Measurements from ENCODE around the gene WNK2. TPM values are rescaled to one million over a fixed set of nuclear protein-coding genes. Genes with fewer than 3 reads are reported as not detected.
A peak's percentile ranks its signal among the peaks of the same experiment; 100 is the strongest.

WNK2 gene
- total RNA-seq, 1 donor from 2014 or later = 2.7 TPM

DNA sequence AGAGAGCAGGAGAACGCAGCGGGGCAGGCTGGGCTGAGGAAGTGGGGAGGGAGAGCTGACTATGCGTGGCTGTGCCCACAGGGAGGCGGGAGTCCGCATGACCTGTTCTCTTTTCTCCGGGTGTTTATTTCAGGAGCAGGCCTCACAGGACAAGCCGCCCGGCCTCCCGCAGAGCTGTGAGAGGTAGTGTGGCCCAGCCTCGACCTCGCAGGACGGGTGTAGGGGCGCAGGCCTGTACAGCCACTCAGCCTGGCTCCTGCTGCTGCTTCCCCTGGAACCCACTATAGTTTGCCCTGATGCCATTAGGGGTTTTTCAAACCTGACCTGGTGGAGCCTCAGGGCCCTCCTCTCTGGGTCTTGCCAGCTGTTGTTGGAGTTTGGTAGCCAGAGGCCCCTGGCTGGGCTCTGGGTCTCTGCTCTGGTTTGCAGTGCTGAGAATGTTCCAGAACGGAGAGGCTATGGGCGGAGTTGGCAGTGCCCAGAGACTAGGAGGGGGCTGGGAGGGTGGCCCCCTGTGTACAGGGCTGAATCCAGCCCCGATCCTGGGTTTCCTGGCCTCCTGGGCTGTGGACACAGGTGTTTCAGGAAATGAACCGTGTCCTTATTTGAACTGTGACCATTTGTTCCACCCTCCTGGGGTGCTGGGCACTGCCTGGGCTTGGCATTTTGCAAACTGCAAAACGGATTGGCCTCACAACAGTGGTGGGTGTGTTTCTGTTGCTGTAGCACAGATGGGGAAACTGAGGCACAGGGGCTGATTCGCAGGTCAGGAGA is 78.8 kb downstream of the WNK2 start:
- DNase-seq = no peak
- no peaks in the 10 kb centered on the region for H3K4me1 Mint-ChIP-seq
- H3K27me3 Mint-ChIP-seq = no peaks in the 10 kb centered on the region
- H3K9me3 Mint-ChIP-seq = no peaks in the 10 kb centered on the region
- H3K36me3 Mint-ChIP-seq (ENCODE audit: low read depth) = no peaks in the 10 kb centered on the region
- no peak overlapping the region for H3K27ac Mint-ChIP-seq
- no peak overlapping the region for H3K4me3 Mint-ChIP-seq
- intact Hi-C loops (cut with micrococcal nuclease) = no loop called here

DNA sequence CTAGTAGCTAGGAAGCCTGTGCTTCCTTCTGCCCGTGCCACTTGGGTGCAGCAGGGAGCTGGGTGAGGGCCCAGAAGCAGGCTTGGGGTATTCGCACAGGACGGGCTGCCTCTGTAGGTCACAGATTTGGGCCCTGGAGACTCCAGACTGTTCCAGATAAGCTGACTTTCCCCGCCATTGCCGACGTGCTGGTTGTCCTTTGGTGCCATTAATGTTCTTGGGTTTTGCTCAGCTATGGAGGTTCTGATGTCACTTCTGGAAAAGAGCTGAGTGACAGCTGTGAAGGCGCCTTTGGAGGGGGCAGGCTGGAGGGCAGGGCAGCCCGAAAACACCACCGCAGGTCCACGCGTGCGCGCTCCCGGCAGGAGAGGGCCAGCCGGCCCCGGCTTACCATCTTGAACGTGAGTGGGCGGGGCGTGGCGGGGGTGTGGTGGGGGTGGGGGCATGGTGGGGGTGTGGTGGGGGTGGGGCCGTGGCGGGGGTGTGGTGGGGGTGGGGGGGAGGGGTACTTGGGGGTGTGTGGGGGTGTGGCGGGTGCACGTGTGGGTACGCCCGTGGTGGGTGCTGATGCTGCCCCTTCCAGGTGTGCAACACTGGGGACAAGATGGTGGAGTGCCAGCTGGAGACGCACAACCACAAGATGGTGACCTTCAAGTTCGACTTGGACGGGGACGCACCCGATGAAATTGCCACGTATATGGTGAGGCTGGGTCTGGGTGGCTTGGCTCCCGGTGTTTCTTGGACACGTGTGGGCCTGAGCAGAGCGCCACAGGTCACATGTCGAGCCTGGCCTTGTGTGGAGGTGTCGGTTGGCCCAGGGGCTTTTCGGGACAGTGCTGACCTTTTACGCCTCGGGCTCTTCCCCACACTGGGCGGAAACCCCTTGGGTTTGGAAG is 79.6 kb downstream of the WNK2 start:
- Mint-ChIP-seq H3K27me3 (no peaks in the 10 kb centered on the region), H3K36me3 (ENCODE audit: low read depth) (no peaks in the 10 kb centered on the region), H3K4me1 (peaks cover 2% of the 10 kb centered on the region), H3K9me3 (no peaks in the 10 kb centered on the region), H3K27ac (no peak overlapping the region), H3K4me3 (no peak overlapping the region)
- intact Hi-C loops (cut with micrococcal nuclease) = no loop called here
- no peak for DNase-seq

DNA sequence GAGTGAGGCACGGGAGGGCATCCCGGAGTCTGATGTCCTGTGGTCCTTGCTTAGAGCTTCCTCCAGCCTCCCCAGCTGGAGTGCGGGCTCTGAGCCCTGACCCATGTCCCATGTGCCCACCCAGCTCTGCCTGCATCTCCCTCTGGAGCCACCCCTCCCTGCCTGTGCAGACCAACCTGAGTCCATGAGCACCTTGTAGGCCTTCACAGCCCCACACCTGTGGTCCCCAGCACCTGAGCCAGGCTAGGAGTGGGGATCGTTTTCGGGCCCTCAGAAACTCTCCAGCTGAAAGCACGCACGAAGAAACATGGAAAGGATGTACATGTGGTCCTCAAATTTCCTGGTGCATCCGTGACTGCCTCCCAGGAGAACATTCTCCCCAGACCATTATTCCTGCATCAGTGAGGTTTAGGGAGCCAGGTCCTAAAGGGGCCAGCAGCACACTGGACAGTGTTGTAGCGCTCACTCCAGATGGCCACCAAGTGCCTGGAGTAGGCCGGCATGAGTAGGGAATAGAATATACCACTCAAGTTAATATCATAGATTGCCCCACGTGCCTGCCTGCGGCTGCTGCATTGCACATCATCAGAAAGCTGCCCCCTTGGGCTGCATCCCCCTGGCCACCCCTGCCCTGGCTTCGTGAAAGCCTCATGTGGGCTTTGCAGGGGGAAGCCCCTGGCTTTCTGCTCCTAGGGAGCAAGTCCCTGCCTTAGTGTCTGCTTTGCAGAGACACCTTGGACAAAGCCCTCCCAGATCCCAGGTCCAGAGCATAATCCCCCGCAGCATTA is 80.6 kb downstream of the WNK2 start:
- intact Hi-C loops (cut with micrococcal nuclease) = no loop called here
- H3K9me3 Mint-ChIP-seq = no peaks in the 10 kb centered on the region
- no peaks in the 10 kb centered on the region for H3K27me3 Mint-ChIP-seq
- peaks cover 7% of the 10 kb centered on the region for H3K4me1 Mint-ChIP-seq
- H3K4me3 Mint-ChIP-seq = no peak overlapping the region
- no peak for DNase-seq
- H3K27ac Mint-ChIP-seq = no peak overlapping the region
- no peaks in the 10 kb centered on the region for H3K36me3 Mint-ChIP-seq (ENCODE audit: low read depth)

DNA sequence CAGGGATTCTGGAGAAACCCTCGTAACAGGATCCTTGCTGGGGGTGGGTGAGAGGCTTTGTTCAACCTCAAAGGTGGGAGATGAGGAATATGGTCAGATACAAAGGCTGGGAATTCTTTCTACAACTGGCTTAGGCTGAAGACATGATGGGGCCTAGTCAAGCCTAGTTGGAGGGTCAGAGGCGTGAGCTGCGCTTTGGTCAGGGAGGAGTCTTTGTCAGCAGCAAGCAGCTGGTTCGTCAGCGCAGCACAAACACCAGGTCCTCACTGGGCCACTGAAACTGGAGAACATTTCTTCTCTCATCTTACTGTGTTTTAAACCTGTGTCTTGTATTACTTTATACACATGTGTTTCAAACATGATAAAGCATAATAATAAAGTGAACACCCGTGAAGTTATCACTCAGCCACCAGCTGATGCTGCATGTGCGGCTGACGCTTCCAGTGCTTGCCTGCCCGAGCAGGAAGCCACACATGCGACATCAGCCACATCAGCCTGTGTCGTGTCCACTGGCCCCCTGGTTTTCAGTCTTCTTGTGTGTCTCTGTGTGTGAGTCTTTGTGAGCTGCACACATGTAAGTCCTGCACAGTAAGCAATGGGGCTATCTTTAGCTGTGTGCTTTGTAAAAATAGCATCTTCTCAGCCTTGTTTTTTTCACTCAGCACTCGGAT is 81.5 kb downstream of the WNK2 start:
- no peak overlapping the region for H3K27ac Mint-ChIP-seq
- intact Hi-C loops (cut with micrococcal nuclease) = no loop called here
- DNase-seq = no peak
- no peak overlapping the region for H3K4me3 Mint-ChIP-seq
- H3K9me3 Mint-ChIP-seq = no peaks in the 10 kb centered on the region
- H3K27me3 Mint-ChIP-seq = peaks cover 3% of the 10 kb centered on the region
- H3K36me3 Mint-ChIP-seq (ENCODE audit: low read depth) = no peaks in the 10 kb centered on the region
- H3K4me1 Mint-ChIP-seq = peaks cover 7% of the 10 kb centered on the region

DNA sequence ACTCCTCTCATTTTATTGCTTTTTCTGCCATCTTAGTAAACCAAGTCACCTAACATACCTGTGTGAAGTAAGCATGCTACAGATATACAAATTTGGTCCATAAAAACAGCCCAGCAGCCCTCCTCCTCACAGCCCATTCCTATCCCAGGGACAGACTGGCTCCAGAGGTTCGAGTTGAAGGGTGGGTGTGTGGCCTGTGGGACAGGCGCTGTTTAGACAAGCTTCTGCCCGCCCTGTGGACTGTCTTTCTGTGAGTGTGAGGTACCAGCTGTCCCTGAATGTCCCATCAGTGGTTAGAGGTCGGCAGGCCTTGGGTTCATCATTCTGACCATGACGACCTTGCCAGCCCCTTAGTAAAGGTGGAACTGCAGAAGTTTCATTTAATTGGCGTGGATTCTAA is 82.0 kb downstream of the WNK2 start:
- DNase-seq = no peak
- H3K4me3 Mint-ChIP-seq = no peak overlapping the region
- peaks cover 6% of the 10 kb centered on the region for H3K27me3 Mint-ChIP-seq
- H3K36me3 Mint-ChIP-seq (ENCODE audit: low read depth) = no peaks in the 10 kb centered on the region
- peaks cover 7% of the 10 kb centered on the region for H3K4me1 Mint-ChIP-seq
- no peak overlapping the region for H3K27ac Mint-ChIP-seq
- intact Hi-C loops (cut with micrococcal nuclease) = no loop called here
- no peaks in the 10 kb centered on the region for H3K9me3 Mint-ChIP-seq

DNA sequence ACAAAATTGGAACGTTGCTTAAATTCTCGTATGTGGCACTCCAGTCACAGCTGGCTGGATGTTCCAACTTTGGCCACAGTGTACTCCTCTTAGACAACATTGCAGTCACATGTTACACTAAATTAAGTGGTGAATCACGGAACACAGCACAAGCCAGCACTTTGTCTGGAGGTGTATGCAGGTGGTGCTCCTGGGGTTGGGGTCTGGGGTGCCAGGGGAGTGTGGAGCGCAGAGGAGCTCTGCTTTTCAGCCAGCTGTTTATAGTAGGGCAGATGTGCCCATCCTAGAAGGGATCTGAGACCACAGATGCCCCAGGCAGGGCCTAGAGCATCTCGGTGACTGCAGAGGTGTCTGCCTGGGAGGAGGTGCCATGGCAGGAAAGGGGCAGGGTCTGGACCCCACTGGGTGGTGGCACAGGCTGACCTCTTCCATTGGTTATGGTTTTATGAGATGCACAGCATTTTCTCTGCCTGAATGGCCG is 82.6 kb downstream of the WNK2 start:
- intact Hi-C loops (cut with micrococcal nuclease) = no loop called here
- no peaks in the 10 kb centered on the region for H3K36me3 Mint-ChIP-seq (ENCODE audit: low read depth)
- H3K4me1 Mint-ChIP-seq = peaks cover 7% of the 10 kb centered on the region
- H3K4me3 Mint-ChIP-seq = no peak overlapping the region
- no peak for DNase-seq
- peaks cover 9% of the 10 kb centered on the region for H3K27me3 Mint-ChIP-seq
- H3K9me3 Mint-ChIP-seq = no peaks in the 10 kb centered on the region
- H3K27ac Mint-ChIP-seq = no peak overlapping the region

DNA sequence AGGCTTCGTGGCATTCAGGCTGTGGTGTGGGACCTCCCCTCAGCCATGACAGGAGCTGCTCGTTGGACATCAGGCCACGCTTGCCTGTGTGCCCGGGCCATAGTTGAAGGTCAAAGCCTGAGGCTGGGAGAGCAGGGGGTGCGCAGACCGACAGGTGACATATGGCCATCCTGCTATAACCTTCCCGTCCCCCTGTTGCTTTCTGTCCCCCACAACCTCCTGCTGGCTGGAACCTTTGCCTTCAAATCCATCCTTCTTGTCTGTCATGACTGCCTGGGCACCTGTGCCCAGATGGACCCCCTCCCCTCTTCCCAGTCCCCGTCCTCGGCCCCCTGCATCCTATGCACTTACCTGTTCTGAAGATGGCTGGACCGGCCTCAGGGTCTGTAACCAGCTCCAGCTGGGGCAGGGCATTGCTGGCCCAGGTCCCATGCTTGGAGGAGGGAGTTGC is 83.2 kb downstream of the WNK2 start:
- no peak overlapping the region for H3K4me3 Mint-ChIP-seq
- H3K27me3 Mint-ChIP-seq = peaks cover 14% of the 10 kb centered on the region
- no peak overlapping the region for H3K27ac Mint-ChIP-seq
- intact Hi-C loops (cut with micrococcal nuclease) = no loop called here
- H3K9me3 Mint-ChIP-seq = peaks cover 4% of the 10 kb centered on the region
- no peak for DNase-seq
- no peaks in the 10 kb centered on the region for H3K36me3 Mint-ChIP-seq (ENCODE audit: low read depth)
- peaks cover 7% of the 10 kb centered on the region for H3K4me1 Mint-ChIP-seq

DNA sequence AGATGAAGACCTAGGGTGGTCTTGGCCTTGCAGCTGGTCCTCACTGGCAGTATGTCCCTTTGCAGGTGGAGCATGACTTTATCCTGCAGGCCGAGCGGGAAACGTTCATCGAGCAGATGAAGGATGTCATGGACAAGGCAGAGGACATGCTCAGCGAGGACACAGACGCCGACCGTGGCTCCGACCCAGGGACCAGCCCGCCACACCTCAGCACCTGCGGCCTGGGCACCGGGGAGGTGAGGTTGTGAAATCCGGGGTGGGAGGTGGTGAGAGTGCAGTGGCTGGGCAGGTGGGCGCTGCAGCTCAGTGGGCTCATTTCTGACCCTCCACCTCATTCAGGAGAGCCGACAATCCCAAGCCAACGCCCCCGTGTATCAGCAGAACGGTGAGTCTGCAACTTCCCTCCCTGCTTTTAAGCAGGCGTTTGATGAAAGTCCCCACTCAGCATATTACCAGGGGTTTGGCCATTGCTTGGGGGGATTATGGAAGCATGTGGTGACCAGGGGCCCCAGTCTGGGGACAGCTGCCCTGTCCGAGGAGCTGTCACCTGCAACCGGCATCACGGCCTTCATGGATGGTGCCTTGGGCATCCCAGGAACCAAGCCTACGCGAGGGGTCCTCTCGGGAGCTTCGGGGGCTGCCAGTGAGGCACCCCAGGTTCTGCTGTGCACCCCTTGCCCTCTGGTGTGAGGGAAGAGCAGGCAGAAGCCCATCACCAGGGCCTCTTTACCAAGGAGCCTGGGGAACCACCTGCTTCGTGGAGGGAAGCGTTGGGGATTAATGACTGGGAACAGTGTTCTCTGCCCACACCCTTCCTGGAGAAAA is 84.0 kb downstream of the WNK2 start:
- H3K27ac Mint-ChIP-seq = no peak overlapping the region
- H3K36me3 Mint-ChIP-seq (ENCODE audit: low read depth) = no peaks in the 10 kb centered on the region
- no peak overlapping the region for H3K4me3 Mint-ChIP-seq
- H3K27me3 Mint-ChIP-seq = peaks cover 14% of the 10 kb centered on the region
- H3K9me3 Mint-ChIP-seq = peaks cover 4% of the 10 kb centered on the region
- intact Hi-C loops (cut with micrococcal nuclease) = no loop called here
- no peak for DNase-seq
- H3K4me1 Mint-ChIP-seq = peaks cover 7% of the 10 kb centered on the region

DNA sequence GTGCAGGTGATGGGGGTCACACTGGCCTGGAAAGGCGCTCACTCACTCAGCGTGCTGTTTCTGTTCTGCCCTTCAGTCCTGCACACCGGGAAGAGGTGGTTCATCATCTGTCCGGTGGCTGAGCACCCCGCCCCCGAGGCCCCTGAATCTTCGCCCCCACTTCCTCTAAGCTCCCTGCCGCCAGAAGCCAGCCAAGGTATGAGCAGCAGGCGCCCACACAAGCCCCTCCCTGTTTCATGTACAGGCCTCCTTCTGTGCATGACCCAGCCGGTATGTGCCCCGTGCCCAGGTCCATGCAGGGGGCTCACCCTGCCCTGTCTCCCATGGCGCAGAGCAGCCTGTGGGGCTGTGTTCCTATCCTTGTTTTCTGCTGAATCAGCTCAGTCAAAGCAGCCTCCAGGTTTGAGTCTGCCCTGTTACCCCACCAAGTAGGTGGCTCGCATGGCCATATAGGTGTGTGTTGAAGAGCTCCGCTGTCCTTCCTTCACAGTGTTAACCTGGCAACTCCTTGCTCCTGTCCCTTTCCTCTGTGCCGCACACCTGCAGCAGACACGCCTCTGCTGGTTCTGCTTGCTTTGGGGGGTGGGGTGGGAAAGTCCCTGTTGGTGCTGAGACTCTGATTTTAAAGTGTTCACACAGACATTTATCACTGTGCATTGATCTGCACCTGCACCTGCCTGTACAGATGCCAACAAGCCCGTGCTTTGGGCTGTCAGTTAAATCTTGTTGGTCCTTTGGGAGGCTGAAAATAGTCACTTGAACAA is 84.8 kb downstream of the WNK2 start:
- intact Hi-C loops (cut with micrococcal nuclease) = no loop called here
- no peak for DNase-seq
- peaks cover 17% of the 10 kb centered on the region for H3K27me3 Mint-ChIP-seq
- peak overlapping the region; percentile 41 for H3K27ac Mint-ChIP-seq
- peaks cover 7% of the 10 kb centered on the region for H3K4me1 Mint-ChIP-seq
- peaks cover 4% of the 10 kb centered on the region for H3K9me3 Mint-ChIP-seq
- H3K4me3 Mint-ChIP-seq = no peak overlapping the region
- H3K36me3 Mint-ChIP-seq (ENCODE audit: low read depth) = no peaks in the 10 kb centered on the region

DNA sequence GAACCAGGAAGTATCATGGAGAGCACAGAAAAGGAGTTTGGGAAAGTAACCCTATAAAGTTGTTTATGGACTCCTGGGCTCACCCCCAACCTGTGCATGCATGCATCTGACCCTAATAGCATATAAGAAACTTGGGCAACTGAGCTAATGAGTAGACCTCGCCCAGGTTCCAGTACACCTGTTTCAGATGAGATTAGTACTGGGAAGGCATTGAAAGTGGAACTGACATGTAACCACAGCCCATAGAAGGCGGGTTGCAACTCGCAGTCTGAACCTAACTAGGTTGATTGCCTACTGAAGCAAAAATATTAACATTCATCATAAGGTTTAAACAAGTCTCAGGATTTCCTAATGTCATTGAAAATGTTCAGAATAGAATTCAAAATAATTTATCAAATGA is 87.0 kb downstream of the WNK2 start:
- H3K9me3 Mint-ChIP-seq = peaks cover 4% of the 10 kb centered on the region
- peaks cover 31% of the 10 kb centered on the region for H3K27me3 Mint-ChIP-seq
- H3K27ac Mint-ChIP-seq = no peak overlapping the region
- no peak overlapping the region for H3K4me3 Mint-ChIP-seq
- intact Hi-C loops (cut with micrococcal nuclease) = no loop called here
- H3K4me1 Mint-ChIP-seq = peaks cover 7% of the 10 kb centered on the region
- no peaks in the 10 kb centered on the region for H3K36me3 Mint-ChIP-seq (ENCODE audit: low read depth)
- no peak for DNase-seq

DNA sequence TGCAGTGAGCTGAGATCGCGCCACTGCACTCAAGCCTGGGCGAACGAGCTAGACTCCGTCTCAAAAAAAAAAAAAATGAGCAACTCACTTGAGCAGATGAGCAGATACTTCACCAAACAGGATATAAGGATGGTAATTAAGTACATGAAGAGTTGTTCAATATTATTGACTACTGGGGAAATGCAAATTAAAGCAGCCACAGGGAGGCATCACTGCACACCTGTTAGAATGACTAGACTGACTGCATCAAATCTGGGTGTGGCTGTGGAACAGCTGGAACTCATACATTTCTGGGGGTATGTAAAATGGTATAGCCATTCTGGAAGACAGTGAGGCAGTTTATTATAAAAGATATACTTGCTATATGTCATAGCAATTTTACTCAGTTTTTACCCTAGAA is 93.0 kb downstream of the WNK2 start:
- peaks cover 57% of the 10 kb centered on the region for H3K27me3 Mint-ChIP-seq
- peaks cover 2% of the 10 kb centered on the region for H3K9me3 Mint-ChIP-seq
- no peaks in the 10 kb centered on the region for H3K4me1 Mint-ChIP-seq
- intact Hi-C loops (cut with micrococcal nuclease) = no loop called here
- H3K36me3 Mint-ChIP-seq (ENCODE audit: low read depth) = no peaks in the 10 kb centered on the region
- DNase-seq = no peak
- no peak overlapping the region for H3K27ac Mint-ChIP-seq
- H3K4me3 Mint-ChIP-seq = no peak overlapping the region

DNA sequence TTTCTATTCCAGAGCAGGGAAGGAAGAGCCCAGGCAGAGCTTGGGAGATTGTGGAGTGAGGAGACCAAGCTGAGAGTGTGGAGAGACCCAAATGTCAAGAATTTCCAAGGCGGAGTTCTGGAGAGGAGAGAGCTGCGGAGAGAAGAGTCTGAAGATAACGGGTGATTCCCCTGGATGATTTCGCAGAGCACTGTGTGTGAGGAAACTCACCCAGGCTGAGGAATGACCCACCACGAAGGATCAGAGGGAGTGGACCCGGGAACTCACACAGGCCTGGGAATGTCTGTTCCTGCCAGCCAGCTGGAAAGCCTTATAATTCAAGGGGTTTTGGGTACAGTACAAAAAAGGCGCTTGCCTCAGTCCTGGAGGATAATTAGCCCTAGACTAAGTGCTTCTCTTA is 94.2 kb downstream of the WNK2 start:
- intact Hi-C loops (cut with micrococcal nuclease) = no loop called here
- no peak overlapping the region for H3K4me3 Mint-ChIP-seq
- no peaks in the 10 kb centered on the region for H3K4me1 Mint-ChIP-seq
- peaks cover 61% of the 10 kb centered on the region for H3K27me3 Mint-ChIP-seq
- H3K9me3 Mint-ChIP-seq = no peaks in the 10 kb centered on the region
- no peaks in the 10 kb centered on the region for H3K36me3 Mint-ChIP-seq (ENCODE audit: low read depth)
- DNase-seq = no peak
- no peak overlapping the region for H3K27ac Mint-ChIP-seq
